Body of pancreas (tissue), 4 donors: ENCODE data around the gene DCDC2.

Experiments used
- CTCF ChIP-seq, 7 experiments: fragments of 450-650 bp in 4 of 7; fragments of 200-600 bp in 3 of 7; sonication (generic) in 3 of 7; IDR thresholded peaks; one replicate each; pipeline ENCODE4 v1.5.1; 2016 to 2019; ENCODE audit warnings: antibody characterized with exemption in 7 of 7
- POLR2A ChIP-seq, 3 donors: fragments of 450-650 bp; IDR thresholded peaks; one replicate each; pipeline ENCODE4 v1.6.1; 2016; ENCODE audit warnings: antibody characterized with exemption in 3 of 3, mild to moderate bottlenecking in 2 of 3

GRCh38 chr6:24401458-24401857 lies 43.6 kb upstream of the DCDC2 start:
- TF ChIP-seq CTCF (IDR thresholded peaks at IDR 0.05) (no peak), POLR2A (IDR thresholded peaks at IDR 0.05) (no peak)
